Gastroesophageal sphincter (tissue), 4 donors: Measurements from ENCODE around the gene SLC16A10. TPM values are rescaled to one million over a fixed set of nuclear protein-coding genes. Genes with fewer than 3 reads are reported as not detected.
"Not testable (repeated sequence)": the region's sequence is repeated elsewhere in the genome, so short reads cannot be mapped to it uniquely, and the experiment has no call there.

Experiments
- ATAC-seq: fragments of 150-250 bp; one replicate; pipeline ENCODE4 v1.9.1; 2016; ENCODE audit warnings: mild to moderate bottlenecking, moderate library complexity
- H3K27ac ChIP-seq, 4 donors: fragments of 200-600 bp; sonication (generic) in 3 of 4; 1 replicate in 3 of 4; 2 replicates in 1 of 4; pipeline ENCODE4 v1.5.1; 2016 to 2019
- H3K27me3 ChIP-seq: fragments of 200-600 bp; sonication (generic); one replicate; pipeline ENCODE4 v1.5.1; 2019
- H3K36me3 ChIP-seq, 2 donors: fragments of 200-600 bp; sonication (generic); one replicate each; pipeline ENCODE4 v1.5.1; 2019; ENCODE audit warnings: control low read depth in 1 of 2
- H3K4me1 ChIP-seq, 3 donors: fragments of 200-600 bp; sonication (generic); 1 replicate in 2 of 3; 2 replicates in 1 of 3; pipeline ENCODE4 v1.5.1; 2016 to 2019; ENCODE audit warnings: control low read depth in 2 of 3
- H3K4me3 ChIP-seq, 2 donors: fragments of 200-600 bp; sonication (generic); one replicate each; pipeline ENCODE4 v1.5.1; 2019; ENCODE audit warnings: mild to moderate bottlenecking in 1 of 2, moderate library complexity in 1 of 2
- H3K9me3 ChIP-seq, 3 donors: fragments of 200-600 bp; sonication (generic); one replicate each; pipeline ENCODE4 v1.5.1; 2017 to 2019; ENCODE audit warnings: control low read depth in 2 of 3
- EP300 ChIP-seq: sonication (generic); formaldehyde crosslinking; IDR thresholded peaks from one replicate; pipeline ENCODE4 v1.6.1; 2017; ENCODE audit warnings: antibody characterized with exemption, mild to moderate bottlenecking
- POLR2A ChIP-seq, 2 donors: fragments of 450-650 bp; IDR thresholded peaks; one replicate each; pipeline ENCODE4 v1.6.1; 2017; ENCODE audit warnings: antibody characterized with exemption in 2 of 2, mild to moderate bottlenecking in 2 of 2, moderate library complexity in 1 of 2
- POLR2AphosphoS5 ChIP-seq: sonication (generic); formaldehyde crosslinking; IDR thresholded peaks from one replicate; pipeline ENCODE4 v1.6.1; 2017; ENCODE audit warnings: antibody characterized with exemption
- WGBS, 2 donors: methylation state at CpG; one replicate each; pipeline ENCODE4 v1.1.5; 2018; ENCODE audit warnings: low coverage in 1 of 2; 5-methylcytosine and 5-hydroxymethylcytosine counted together
- total RNA-seq, 4 donors: library from RNA; depleted of rRNA; stranded (reverse); fragments of >200 nt; gene quantifications; one replicate each; pipeline ENCODE4 v1.1.0, GENCODE V29; 2016
- TF ChIP-seq, protein P1 (sequence below), 4 experiments: fragments of 200-600 bp in 2 of 4; fragments of 450-650 bp in 2 of 4; sonication (generic) in 1 of 4; IDR thresholded peaks; one replicate each; pipeline ENCODE4 v1.5.1; 2017 to 2019; ENCODE audit warnings: antibody characterized with exemption in 4 of 4, mild to moderate bottlenecking in 2 of 4, moderate library complexity in 2 of 4

Gene SLC16A10
- total RNA-seq, 4 donors from 2014 or later: 0.32 to 4.7 (median 0.93) TPM

DNA sequence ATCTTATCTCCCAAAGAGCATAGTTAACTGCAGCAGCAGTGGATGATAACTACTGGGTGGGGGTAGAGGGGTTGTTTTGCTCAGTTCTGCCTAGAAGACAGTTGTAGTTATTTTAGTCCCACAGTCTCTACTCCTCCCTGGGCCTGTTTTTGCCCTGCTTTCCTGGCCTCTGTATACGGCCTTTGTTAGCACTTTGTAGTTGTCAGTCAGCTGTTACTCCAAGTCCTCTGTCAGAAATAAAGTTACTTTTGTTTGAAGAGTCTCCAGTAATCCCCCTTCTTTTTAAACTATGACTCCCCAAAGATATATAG is 113.9 kb downstream of the SLC16A10 start:
- WGBS, 2 donors: 40% methylated on average over 1 of the region's 1 CpG; no CpG with 5 or more reads in 1 of the 2 donors
- TF ChIP-seq, protein P1, sequence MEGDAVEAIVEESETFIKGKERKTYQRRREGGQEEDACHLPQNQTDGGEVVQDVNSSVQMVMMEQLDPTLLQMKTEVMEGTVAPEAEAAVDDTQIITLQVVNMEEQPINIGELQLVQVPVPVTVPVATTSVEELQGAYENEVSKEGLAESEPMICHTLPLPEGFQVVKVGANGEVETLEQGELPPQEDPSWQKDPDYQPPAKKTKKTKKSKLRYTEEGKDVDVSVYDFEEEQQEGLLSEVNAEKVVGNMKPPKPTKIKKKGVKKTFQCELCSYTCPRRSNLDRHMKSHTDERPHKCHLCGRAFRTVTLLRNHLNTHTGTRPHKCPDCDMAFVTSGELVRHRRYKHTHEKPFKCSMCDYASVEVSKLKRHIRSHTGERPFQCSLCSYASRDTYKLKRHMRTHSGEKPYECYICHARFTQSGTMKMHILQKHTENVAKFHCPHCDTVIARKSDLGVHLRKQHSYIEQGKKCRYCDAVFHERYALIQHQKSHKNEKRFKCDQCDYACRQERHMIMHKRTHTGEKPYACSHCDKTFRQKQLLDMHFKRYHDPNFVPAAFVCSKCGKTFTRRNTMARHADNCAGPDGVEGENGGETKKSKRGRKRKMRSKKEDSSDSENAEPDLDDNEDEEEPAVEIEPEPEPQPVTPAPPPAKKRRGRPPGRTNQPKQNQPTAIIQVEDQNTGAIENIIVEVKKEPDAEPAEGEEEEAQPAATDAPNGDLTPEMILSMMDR (IDR thresholded peaks at IDR 0.05): no peak
- TF ChIP-seq POLR2A (IDR thresholded peaks at IDR 0.05): no peak
- no peak for TF ChIP-seq EP300
- no peak for TF ChIP-seq POLR2AphosphoS5
- no peak overlapping the region for H3K4me3 ChIP-seq
- no peaks in the 10 kb centered on the region for H3K9me3 ChIP-seq
- no peak overlapping the region for H3K27ac ChIP-seq
- H3K27me3 ChIP-seq: no peaks in the 10 kb centered on the region
- no peak for ATAC-seq
- H3K36me3 ChIP-seq: no peaks in the 10 kb centered on the region
- H3K4me1 ChIP-seq: no peaks in the 10 kb centered on the region

DNA sequence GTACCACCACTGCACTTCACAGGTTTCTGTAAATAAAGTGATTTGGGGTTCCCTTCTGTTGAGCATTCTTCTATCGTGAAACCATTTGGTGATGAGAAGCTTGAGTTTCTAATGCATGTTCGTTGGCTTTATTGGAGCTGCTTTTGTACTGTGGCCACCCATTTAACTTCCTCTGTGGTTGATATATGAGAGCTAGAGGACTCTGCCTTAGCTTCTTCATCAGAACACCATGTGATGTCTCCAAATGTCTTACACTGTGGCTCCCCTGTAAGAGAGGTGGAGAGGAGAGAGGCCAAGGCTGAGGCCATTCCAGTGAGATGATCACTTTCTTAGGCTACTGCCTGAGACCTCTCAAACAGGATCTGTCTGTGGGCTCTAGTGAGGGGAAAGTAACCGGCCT is 114.5 kb downstream of the SLC16A10 start:
- no peak for TF ChIP-seq POLR2AphosphoS5
- no peak for TF ChIP-seq POLR2A (IDR thresholded peaks at IDR 0.05)
- TF ChIP-seq, protein P1 (IDR thresholded peaks at IDR 0.05): no peak
- no peak for TF ChIP-seq EP300
- H3K4me3 ChIP-seq: no peak overlapping the region
- H3K27ac ChIP-seq: no peak overlapping the region
- no peaks in the 10 kb centered on the region for H3K36me3 ChIP-seq
- ATAC-seq: no peak
- no peaks in the 10 kb centered on the region for H3K27me3 ChIP-seq
- H3K4me1 ChIP-seq: no peaks in the 10 kb centered on the region
- WGBS, 2 donors: 100% methylated on average over 2 of the region's 3 CpGs; no CpG with 5 or more reads in 1 of the 2 donors
- H3K9me3 ChIP-seq: no peaks in the 10 kb centered on the region

DNA sequence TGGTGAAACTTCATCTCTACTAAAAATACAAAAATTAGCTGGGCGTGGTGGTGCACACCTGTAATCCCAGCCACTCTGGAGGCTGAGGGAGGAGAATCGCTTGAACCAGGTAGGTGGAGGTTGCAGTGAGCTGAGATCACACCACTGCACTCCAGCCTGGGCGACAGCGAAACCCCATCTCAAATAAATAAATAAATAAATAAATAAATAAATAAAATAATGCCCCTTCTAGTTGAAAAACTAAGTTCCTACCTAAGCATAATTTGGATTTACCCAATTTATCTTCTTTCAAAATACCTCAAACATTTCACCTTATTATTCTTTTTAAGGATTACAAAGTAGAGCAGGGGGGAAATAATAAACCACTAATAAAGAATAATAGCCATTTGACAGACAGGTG is 116.2 kb downstream of the SLC16A10 start:
- not testable (repeated sequence) for ATAC-seq, H3K27me3 ChIP-seq, H3K27ac ChIP-seq, H3K9me3 ChIP-seq, H3K4me1 ChIP-seq, H3K36me3 ChIP-seq, H3K4me3 ChIP-seq
- 100% methylated on average over 2 to 4 of the region's 4 CpGs for WGBS, 2 donors

DNA sequence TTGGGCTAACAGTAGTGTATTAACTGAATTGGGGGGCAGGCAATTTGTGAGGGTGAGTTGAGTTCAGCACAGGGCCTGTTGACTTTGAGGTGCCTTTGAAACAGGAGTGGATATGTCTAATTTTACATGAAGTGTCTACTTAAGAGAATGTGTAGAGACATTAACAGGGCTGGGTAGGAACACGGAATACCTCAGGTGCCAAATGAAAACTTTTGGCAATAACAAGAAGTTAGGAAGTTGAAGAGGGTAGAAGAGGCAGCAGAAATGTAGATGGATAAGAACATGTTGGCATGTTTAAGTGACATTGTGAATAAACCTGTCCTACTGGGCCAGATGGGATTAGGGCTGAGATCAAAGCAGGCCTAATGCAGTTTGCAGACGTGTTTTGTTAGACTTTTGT is 117.0 kb downstream of the SLC16A10 start:
- H3K27ac ChIP-seq: no peak overlapping the region
- H3K4me3 ChIP-seq: no peak overlapping the region
- no peaks in the 10 kb centered on the region for H3K9me3 ChIP-seq
- TF ChIP-seq EP300 (no peak), POLR2A (IDR thresholded peaks at IDR 0.05) (no peak), POLR2AphosphoS5 (no peak)
- TF ChIP-seq, protein P1 (IDR thresholded peaks at IDR 0.05): no peak
- H3K4me1 ChIP-seq: no peaks in the 10 kb centered on the region
- 49 to 60% methylated on average over 2 of the region's 2 CpGs for WGBS, 2 donors
- no peaks in the 10 kb centered on the region for H3K36me3 ChIP-seq
- no peak for ATAC-seq
- H3K27me3 ChIP-seq: no peaks in the 10 kb centered on the region

DNA sequence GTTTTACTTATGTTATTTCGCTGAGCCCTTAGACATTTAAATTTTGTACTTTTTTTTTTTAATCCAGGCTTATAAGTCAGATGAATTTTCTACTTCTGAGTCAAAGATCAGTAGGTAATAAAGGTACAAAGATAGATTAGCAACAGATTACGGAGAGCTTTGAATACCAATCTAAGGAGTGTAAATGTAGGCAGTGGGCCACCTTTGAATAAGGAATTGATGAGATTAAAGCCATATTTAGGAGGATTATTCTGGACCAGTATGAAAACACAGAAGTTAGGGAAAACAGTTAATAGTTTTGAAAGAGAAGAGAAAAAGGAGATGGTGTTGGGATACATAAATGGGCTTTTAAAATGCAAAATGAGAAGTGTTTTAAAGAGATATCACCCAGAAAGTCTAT is 117.6 kb downstream of the SLC16A10 start:
- Histone ChIP-seq H3K27ac (no peak overlapping the region), H3K27me3 (no peaks in the 10 kb centered on the region), H3K36me3 (no peaks in the 10 kb centered on the region), H3K9me3 (no peaks in the 10 kb centered on the region), H3K4me3 (no peak overlapping the region), H3K4me1 (no peaks in the 10 kb centered on the region)
- WGBS, 2 donors: 94 to 100% methylated on average over 2 of the region's 2 CpGs
- TF ChIP-seq EP300 (no peak), POLR2AphosphoS5 (no peak)
- no peak for ATAC-seq

DNA sequence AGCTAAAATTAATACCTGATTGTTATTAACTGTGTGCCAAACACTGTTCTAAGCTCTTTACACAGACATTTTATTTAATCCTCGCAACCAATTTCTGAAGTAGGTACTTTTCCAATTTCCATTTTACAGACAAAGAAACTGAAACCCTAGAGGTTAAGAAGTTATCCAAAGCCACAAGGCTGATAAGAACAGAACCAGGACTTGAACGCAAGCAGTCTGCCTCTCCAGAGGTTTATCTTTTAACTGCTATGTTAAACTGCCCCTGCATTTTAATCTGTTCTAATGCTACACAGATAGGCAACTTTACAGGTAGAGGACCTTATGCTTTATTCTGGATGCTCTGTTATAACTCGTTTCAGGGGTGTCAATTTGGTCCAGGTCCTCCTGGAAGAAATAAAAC is 118.2 kb downstream of the SLC16A10 start:
- no peak for TF ChIP-seq POLR2AphosphoS5
- Histone ChIP-seq H3K27ac (no peak overlapping the region), H3K9me3 (no peaks in the 10 kb centered on the region), H3K36me3 (no peaks in the 10 kb centered on the region), H3K4me3 (no peak overlapping the region), H3K27me3 (no peaks in the 10 kb centered on the region), H3K4me1 (no peaks in the 10 kb centered on the region)
- no peak for ATAC-seq
- 75 to 79% methylated on average over 2 of the region's 3 CpGs for WGBS, 2 donors
